NCI-H774 (cell line): ENCODE measurements around the gene CLCN2.

Experiments used
- DNase-seq: peaks from one replicate; lab custom pipeline; 2025; lab: John Stamatoyannopoulos, UW

Gene CLCN2

DNA sequence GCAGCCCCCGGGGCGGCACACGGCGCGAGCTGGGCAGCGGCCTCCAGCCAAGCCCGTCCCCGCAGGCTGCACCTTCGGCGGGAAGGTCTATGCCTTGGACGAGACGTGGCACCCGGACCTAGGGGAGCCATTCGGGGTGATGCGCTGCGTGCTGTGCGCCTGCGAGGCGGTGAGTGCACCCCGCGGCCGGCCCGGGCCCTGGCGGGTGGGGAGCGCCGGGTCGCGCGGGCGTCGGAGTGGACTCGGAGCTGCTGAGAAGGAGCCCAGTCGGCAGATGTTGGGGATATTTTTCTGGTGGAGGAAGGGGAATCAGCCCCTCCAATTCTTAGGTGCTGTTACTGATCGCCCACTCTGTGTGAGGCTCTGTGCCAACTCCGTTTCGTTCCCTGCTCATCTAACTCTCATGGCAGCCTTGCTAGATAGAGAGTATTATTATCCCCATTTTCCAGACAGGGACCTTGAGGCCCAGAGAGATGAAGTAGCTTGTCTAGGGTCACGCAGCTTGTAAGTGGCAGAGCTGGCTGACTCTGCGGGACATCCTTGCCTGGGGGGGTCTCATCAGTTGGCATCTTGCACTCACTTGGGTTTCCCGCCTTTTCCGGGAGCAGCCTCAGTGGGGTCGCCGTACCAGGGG is 19.3 kb upstream of the CLCN2 start:
- no peak for DNase-seq

DNA sequence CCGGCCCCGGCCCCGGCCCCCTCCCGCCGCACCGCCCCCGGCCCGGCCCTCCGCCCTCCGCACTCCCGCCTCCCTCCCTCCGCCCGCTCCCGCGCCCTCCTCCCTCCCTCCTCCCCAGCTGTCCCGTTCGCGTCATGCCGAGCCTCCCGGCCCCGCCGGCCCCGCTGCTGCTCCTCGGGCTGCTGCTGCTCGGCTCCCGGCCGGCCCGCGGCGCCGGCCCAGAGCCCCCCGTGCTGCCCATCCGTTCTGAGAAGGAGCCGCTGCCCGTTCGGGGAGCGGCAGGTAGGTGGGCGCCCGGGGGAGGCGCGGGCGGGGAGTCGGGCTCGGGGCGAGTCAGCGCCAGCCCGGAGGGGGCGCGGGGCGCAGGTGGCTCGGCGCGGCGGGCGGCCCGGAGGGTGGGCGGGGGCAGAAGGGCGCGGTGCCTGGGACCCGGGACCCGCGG is 18.8 kb upstream of the CLCN2 start:
- DNase-seq: peak; percentile 69

DNA sequence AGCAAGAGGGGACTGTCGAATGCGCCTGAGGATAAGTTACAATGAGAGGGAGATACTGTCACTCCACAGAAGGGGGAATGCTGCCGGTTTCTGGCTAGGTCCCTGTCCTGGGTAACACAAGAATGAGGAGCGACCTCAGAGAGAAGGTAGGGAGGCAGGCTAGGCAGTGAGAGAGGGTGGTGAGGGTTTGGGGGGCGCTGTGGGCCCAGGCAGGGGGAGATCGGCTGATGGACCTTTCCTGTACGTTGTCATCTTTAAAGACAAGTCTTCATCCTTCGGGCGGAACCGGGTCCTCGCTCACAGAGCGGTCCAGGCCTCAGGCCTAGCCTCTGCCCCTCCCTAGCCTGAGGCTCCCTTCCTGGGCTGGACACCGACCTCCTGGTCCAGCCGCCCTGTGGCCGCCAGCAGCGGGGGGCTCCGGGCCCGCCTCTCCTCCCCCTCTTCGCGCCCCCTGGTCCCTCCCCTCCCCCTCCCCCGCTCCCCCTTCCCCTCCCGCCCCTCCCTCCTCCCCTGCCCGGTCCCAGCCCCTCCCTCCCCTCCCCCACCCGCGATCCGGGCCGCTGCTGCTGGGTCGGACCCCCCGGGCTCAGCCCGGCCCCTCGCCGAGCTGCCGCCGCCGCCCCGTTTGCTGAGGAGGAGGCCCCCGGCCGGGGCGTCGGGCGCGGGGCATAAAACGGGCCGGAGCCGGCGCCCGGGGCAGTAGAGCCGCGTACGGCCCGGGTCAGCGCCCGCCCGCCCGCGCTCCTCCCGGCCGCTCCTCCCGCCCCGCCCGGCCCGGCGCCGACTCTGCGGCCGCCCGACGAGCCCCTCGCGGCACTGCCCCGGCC is 18.2 kb upstream of the CLCN2 start, which contains the start of gene CHRD:
Gene CHRD, plus strand, starts transcription at position 697 of the 827 bp plus-strand sequence. CDS start 265 bp downstream, outside the sequence.
- no peak for DNase-seq

DNA sequence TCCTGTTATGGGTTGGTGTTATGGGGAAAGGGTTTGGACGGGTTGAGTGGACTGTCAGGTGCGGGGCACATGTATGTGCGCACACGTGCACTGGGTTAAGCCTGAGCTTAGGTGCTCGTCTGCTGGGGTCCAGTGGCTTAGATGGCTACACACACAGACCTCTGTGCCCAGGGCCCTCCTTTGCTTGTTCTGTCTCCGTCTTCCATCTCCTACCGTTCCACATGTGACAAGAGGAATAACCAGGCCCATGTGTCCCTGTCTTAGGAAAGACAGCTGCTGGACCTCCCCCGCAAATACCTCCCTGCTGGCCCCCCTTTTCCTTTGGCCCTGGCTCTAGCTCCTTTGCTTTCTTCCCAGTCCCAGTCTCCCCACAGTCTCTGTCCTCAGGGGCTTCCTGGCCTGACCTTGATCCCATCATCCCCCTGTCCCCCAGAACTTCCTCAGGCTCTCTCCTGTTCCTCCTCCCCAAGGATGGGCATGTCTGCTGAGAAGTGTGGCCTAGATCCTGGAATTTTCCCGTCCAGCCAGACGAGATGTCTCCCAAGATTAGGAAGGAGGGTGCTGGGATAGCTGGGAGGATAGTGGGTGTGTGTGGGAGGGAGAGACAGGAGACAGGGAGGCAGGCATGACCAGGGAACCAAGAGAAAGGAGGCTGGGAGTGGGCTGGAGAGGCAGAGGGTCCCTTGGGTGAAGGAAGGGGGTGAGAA is 17.4 kb upstream of the CLCN2 start:
- no peak for DNase-seq

DNA sequence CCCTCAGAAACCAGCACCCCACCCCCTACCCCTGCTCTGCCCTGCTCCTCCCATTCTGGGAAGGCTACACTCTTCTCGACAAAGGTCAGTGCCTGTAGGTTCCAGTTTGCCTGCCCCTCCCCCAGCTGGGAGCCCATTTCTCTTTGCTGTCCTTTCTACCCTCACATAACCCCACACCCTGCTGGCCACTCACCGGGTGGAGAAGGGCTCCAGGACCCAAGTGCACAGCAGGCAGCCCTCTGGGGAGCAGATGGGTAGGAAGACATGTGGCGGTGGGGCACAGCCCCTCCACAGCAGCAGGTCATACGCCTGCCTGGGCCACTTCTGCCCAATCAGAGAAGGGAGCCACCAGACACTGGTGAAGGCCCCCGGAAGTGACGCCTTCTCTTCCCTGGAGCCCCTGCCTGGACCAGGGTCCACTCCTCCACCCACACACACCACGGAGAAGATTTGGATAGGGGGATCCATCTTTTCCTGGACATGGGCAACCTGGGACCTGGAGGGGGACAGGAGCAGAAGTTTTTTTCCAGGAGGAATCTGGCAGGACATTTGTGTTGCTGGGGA is 16.6 kb upstream of the CLCN2 start, which contains the start of gene THPO:
Gene THPO, minus strand, starts transcription at position 326 of the 564 bp plus-strand sequence. CDS start 1,948 bp downstream, outside the sequence.
- peak; percentile 81 for DNase-seq

DNA sequence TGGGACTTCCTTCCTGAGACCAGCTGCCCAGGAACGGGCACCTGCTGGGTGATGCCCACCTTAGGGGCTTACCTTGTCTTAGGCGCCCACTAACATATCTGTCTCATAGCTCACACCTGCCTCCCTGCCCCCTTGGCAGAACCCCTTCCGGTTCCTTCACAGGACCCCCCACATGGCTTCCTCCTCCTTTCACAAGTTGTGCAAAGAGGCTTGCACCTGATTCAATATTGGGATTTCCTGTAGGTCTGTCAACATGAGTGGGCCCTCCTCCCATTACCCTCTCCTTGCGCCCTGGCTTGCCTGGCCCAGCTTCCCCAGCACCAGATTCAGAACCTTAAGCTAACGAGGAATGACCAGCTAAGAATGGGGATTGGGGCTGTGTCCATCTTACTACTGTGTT is 16.0 kb upstream of the CLCN2 start:
- DNase-seq: peak; percentile 73

DNA sequence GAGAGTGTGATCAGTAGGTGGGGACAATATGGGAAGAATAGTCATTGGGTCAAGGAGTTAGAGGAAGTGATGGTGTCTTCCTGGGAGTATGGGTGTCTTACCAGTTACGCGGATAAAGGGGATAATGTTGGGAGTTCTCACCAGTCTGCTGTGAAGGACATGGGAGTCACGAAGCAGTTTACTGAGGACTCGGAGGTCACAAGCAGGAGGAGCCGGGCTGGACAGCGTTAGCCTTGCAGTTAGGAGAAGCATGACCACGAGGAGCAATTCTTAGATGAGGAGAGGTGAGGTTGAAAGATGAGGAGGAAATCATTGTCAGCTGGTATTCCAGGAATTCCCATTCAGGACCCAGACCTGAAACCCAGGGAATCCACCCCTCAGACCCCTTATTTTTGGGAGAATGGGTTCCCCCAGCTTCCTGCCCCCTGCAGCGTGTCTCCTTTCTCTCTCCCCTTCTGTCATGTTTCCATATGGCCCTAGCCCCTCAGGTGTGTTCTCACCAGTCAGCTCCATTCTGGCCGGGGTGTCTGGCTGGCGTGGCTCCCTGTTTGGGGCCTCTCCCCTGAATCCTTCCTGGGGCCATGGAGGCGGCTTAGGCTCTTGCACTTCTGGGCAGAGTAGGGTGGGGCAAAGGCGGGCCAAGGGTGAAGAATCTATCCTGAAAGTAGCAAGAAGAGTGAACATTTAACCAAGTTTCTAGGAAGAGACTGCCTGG is 14.5 kb upstream of the CLCN2 start:
- DNase-seq: no peak

DNA sequence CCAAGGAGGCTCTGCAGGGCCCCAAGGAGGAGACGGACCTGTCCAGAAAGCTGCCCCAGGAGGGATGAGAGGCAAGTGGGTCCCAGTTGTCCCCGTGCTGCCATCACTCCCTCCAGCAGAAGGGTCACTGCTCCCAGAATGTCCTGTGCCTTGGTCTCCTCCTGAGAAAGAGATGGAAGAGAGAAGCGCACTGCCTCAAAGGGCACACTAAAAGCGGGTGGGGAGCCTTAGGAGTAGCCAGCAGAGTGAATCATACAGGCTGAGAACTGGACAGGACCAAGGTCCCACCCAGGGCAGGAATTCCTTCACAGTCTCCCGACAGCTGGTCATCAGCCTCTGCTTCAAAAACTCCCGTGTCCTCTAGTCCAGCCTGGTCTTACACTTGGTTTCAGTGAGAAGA is 12.0 kb upstream of the CLCN2 start:
- DNase-seq: no peak

DNA sequence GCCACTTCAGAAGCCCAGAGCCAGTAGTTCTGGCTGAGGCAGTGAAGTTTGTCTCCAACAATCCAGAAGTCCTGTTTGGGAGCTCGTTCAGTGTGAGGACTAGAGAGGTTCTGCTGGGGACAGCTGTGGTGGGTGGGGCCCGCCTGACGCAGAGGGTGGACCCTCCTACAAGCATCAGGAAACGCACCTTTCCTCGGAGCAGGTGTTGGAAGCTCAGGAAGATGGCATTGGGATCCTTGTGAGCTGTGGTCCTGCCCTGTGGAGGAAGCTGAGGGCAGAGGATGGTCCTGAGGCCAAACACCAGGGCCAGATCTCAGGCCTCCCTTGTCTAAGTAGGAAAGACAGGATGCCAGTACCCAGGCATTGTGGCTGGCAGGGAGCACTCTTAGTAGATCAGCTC is 11.5 kb upstream of the CLCN2 start:
- no peak for DNase-seq

DNA sequence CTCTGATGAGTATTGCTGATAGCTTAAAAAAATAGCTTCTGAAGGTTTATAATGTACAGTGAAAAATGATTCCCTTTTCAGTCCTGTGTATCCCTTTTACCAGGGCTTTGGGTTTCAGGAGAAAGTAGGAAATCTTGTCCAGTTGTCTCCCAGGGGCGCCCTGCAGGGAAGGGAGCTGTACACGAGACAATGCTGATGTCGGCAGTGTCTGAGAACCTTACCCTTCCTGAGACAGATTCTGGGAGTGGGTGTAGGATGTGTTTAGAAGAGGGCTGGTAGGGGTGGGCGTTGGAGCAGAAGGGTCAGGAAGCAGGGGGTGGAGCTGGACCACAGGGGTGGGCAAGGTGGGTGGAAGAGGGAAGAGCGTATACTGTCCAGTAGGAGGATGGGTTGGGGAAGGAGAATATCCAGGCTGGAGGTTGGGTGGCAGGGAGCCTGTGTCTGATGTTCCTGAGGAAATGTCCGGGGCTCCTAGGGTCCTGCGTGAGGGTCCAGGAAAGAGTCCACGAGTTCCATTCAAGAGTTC is 11.0 kb upstream of the CLCN2 start:
- DNase-seq: no peak

DNA sequence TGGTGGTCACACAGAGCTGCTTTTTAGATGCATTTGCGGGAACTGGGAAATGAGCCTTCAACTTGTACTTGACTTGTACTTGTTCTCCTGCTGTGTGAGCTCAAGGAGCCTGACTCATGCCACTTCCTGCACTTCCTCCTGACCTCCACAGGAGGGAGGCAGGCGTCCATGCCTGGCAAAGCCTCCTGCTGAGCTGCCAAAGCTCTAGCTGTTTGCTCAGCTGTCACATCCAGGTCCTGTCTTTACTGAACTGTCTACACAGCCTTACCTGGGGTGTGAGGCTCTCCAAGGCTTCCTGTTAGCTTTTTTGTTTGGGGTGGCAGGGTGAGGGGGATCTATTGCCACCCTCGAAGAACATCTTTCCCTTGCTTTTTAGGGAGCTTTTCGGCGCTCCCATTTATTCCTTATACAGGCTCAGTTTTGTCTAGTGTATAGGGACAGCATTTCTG is 10.2 kb upstream of the CLCN2 start:
- peak; percentile 99 for DNase-seq

DNA sequence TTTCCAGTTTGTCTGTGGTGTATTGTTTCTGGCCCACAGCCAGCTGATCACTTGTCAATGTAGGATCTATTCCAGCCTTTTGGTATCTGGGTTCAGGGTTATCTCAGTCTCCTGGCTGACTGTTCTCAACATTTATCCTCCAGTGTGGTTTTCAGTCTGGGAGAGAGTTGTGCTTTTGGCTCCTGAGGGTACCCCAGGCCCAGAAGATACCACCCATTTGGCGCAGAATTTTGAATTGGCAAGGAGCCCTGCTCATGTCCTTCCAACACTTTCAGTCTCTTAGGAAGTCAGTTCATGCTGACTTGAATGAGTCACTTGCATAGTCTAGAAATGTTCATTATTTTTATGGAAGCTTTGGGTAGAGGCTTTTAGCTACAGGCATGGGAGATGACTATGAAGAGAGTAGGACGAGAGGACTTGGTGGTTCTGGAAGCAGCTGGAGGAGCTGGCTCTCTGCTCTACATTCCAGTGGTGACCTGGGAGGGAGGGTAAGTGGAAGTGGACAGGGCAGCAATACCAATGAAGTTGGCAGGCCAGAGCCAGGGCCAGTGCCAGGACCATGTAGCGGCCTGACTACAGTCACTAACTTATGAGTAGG is 7.3 kb upstream of the CLCN2 start:
- no peak for DNase-seq

DNA sequence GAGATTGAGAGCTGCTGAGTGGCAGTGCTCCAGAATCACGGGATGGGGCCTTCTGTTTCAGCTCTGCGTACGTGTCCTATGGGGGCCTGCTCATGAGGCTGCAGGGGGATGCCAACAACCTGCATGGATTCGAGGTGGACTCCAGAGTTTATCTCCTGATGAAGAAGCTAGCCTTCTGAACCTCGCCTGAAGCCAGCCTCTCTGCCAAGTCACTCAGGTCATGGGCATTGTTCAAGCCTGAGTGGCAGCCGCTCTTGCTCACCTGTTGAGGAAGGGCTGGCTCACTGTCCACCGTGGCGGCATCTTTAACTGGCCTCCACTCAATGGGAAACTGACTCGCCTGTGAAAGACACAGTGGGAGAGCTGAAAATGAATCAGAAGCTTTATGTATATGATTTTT is 6.7 kb upstream of the CLCN2 start:
- DNase-seq: no peak

DNA sequence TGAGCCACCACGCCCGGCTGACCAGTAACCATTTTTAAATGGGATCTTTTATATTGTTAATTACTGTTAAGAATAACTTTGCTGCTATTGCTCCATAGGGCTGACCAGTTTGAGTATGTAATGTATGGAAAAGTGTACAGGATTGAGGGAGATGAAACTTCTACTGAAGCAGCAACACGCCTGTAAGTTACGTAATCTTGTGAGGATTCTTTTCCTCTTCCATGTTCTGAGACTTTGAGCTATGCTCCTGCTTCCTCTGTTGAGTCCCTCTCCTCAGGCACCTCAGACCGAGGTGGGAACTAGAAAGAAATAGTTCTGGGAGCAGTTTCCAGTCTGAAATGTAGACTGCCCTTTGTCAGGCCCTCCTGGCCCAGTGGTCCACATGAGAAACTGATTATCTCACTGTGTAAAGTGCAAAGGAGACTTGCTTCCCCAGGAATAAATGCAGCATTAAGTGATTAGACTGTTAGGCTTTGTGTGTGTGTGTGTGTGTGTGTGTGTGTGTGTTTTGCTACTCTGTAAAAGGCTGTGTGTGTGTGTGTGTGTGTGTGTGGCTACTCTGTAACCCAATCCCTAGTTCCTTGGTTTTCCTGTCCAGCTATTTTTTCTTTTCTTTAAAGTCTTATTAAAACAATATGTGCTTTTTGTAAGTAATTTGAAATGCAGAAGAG is 5.3 kb upstream of the CLCN2 start:
- DNase-seq: no peak

DNA sequence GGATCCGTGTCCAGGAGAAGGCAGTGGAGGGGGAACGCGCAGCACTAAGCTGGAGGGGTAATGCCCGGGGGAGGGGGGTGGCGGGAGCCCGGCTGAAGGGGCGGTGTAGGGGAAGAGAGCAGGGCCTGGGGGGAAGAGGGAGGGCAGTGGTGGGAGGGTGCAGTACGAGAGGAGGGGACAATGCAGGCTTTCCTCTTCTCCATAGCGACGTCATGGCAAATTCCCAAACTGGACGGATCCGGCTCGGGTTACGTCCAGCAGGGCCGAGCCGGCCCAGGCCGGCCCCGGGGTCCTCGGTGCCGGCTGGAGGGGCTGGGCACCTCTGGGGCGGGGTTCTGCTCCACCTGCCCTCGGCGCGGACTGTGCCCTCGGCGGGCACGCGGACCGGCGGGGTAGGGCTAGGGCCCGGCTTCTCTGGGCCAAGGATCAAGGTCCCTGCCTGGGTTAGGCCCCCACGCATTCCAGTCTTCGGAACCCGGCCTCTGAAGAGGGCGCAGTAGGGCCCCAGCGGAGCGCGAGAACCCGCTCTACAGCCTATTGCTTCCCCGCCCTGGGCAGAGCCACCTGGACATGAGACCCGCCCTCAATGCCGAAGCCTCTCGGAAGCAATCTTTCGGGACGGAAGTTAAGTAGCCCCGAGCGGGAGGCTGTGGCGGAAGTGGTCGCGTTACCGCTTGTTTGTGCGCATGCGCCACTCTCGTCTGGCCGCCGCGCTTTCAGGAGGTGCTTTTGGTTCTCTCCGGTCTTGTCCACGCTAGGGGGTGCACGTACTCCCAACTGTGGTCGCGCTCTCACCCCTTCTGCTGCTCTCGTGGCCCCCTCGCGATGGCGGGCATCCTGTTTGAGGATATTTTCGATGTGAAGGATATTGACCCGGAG is 1.5 kb upstream of the CLCN2 start:
- DNase-seq: peak; percentile 100

DNA sequence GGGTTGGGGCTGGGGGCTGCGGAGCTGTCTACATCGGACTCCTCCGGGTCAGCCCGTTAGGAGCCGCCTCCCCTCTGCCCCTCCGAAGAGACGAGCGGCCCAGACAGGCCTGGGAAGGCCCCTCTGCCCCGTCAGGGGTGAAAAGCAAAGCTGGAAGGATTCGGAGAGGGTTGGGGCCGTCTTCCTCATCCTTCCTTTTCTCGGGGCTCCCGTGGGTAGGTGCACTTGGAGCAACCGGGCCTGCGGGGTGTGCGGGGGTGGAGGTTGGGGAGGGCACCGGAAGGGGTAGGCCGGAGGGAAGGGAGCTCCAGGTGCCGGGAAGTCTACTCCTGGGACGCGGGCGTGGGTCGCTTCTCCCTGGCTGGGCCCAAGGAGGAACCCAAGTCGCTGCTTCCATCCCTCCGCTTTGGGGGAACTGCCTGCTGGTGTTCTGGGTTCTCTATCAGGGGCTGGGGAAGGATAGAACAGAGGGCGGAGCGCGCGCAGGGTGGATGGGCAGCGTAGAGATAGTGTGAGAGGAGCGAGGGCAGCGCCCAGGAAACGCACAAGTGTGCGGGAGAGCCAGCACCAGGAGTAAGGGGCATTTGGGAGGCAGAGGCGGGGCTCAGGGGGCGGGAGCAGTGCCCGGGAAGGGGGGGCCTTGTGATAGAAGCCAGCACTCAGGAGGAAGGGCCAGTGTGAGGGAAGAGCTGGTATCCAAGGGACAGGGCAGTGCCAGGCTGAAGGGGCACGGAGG is 695 bp upstream of the CLCN2 start:
- DNase-seq: peak; percentile 90

DNA sequence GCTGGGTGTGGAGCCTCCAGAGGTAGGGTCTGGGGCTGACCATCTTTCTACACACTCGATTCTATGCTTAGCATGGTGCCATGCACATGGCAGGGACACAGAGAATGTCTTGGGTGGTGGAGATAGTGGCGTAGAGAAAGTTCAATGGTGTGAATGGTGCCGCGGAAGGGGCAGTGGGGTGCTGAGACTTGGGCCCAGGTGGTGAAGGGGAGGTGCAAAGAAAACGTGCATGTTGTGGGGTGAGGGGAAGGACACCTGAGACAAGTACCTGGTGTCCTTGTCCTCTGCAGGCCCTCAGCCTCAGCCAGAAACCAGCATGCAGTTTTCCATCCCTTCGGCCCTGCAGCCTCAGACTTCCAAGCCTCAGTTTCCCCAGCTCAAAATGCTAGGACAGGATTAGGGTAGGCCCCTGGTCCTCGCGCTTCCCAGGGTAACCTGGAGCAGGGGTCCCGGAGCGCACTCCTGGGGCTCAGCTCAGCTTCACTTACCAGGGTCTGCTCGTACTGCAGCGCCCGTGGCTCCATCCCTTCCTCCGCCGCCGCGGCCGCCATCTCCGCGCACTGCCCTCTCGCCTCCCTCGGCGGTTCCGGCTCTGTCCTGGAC is 375 bp downstream of the CLCN2 start:
- no peak for DNase-seq
